ENCODE measurements around the gene SNX21.
"Not testable (repeated sequence)": the region's sequence is repeated elsewhere in the genome, so short reads cannot be mapped to it uniquely, and the experiment has no call there.

SNX21 gene

GRCh38 chr20:45833030-45833882 is at the start of gene SNX21:
TSS of gene SNX21 (plus strand) at chr20:45833799. CDS start at chr20:45833920, 121 bp downstream.
- peak; percentile 88 for DNase-seq

GRCh38 chr20:45788351-45788750 is 45.2 kb upstream of the SNX21 start:
- DNase-seq = no peak

- no peak for DNase-seq
Observed at GRCh38 chr20:45792317-45793118, 41.1 kb upstream of the SNX21 start.

- no peak for DNase-seq
Observed at GRCh38 chr20:45796337-45797065, 37.1 kb upstream of the SNX21 start.

GRCh38 chr20:45797510-45797909 is 36.1 kb upstream of the SNX21 start:
- not testable (repeated sequence) for DNase-seq

- not testable (repeated sequence) for DNase-seq
Observed at GRCh38 chr20:45797955-45798354, 35.6 kb upstream of the SNX21 start.

- no peak for DNase-seq
Observed at GRCh38 chr20:45798935-45799642, 34.5 kb upstream of the SNX21 start.

- no peak for DNase-seq
Observed at GRCh38 chr20:45801851-45802250, 31.7 kb upstream of the SNX21 start.

- DNase-seq = no peak
Observed at GRCh38 chr20:45810191-45810970, 23.2 kb upstream of the SNX21 start.

- DNase-seq = peak; percentile 96
Observed at GRCh38 chr20:45812157-45813005, 21.2 kb upstream of the SNX21 start, which contains the start of gene UBE2C. TSS of gene UBE2C (plus strand) at chr20:45812644. CDS start at chr20:45812696, 52 bp downstream.

GRCh38 chr20:45813006-45813340 is 20.6 kb upstream of the SNX21 start:
- no peak for DNase-seq

GRCh38 chr20:45813489-45813888 is 20.1 kb upstream of the SNX21 start:
- no peak for DNase-seq

GRCh38 chr20:45814314-45814713 is 19.3 kb upstream of the SNX21 start:
- no peak for DNase-seq

- DNase-seq = no peak
Observed at GRCh38 chr20:45816951-45817350, 16.6 kb upstream of the SNX21 start.

GRCh38 chr20:45817376-45818194 is 16.0 kb upstream of the SNX21 start:
- DNase-seq = no peak

GRCh38 chr20:45818239-45818638 is 15.4 kb upstream of the SNX21 start:
- no peak for DNase-seq

- DNase-seq = no peak
Observed at GRCh38 chr20:45819466-45819865, 14.1 kb upstream of the SNX21 start.

- DNase-seq = no peak
Observed at GRCh38 chr20:45821947-45822346, 11.7 kb upstream of the SNX21 start.

GRCh38 chr20:45822857-45823256 is 10.7 kb upstream of the SNX21 start:
- DNase-seq = no peak
